ENCODE data around the gene PKD1.

The PKD1 gene

DNA sequence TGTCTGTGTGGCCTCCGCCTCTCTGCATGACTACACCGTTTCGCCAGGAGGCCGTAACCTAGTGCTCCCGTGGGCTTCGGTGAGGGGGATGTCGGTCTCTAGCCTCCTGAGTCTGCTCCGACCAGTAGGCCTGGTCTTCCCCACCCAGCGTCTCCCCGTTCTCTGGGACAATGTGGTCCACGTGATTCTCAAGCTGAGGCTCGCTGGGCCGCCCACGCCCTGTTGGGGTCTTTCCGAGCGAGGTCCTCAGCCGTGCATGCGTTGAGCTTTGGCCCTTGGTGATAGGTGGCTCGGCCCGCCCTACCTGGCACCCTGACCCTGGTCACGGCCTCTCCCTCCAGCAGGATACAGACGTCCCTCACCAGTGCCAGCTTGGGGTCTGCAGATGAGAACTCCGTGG, 57.0 kb downstream of the PKD1 start:
- in situ Hi-C loops (cut with HindIII; ENCODE audit: low sequenced_read_pairs), result no loop called here

- in situ Hi-C loops (cut with HindIII; ENCODE audit: low sequenced_read_pairs), result no loop called here
Measured at GRCh38 chr16:2078096-2078495, 57.6 kb downstream of the PKD1 start.

DNA sequence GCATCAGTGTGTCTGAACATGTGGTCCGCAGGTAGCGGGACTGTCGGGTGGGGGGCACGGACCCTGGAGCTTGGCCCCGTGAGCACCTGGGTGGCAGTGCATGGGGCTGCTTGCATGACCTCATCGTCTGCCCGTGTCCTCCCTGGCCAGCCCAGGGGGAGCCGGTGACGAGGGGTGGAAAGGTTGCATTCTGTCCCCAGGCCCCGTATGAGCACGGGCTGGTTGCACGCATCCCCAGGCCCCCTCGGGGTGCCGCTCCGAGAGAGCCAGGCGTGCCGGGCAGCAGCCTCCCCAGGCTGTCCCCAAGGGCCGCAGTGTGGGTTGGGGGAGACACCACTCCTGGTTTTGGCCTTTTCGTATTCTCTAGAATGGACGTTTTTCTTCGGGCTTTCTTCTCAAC, 58.0 kb downstream of the PKD1 start:
- in situ Hi-C loops (cut with HindIII; ENCODE audit: low sequenced_read_pairs), result no loop called here

DNA sequence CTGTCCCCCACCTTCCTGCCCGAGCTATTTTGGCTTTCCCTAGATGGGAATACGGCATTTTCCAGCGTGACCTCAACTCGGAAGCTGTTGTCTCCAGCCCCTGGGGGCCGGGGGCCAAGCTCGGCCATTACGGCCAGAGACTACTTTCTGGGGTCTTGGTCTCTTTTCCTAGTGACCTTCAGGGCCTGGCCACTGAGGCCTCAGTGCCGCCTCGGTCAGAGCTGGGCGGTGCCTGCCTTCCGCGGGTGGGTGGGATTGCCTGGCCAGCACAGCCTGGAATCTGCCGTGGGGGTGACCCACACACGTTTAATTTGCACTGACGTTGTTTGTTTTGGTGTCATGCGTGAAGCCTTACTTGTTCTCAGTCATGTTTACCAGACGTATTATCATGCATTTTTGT, 58.7 kb downstream of the PKD1 start:
- in situ Hi-C loops (cut with HindIII; ENCODE audit: low sequenced_read_pairs), result no loop called here

- in situ Hi-C loops (cut with HindIII; ENCODE audit: low sequenced_read_pairs), result no loop called here
Measured at GRCh38 chr16:2076072-2076865, 59.4 kb downstream of the PKD1 start.

GRCh38 chr16:2075631-2076030, 60.1 kb downstream of the PKD1 start:
- in situ Hi-C loops (cut with HindIII; ENCODE audit: low sequenced_read_pairs), result no loop called here

DNA sequence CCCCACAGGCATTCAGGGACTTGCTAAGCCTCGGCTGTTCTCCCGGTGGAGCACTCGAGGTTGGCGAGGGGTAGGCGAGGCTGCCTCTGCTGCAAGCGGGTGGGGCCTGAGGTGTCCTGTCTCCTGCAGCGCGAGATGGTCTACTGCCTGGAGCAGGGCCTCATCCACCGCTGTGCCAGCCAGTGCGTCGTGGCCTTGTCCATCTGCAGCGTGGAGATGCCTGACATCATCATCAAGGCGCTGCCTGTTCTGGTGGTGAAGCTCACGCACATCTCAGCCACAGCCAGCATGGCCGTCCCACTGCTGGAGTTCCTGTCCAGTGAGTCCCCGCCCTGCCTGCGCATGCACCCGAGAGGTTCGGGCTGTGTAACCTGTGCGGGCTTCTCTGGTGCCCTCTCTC, 61.6 kb downstream of the PKD1 start:
- in situ Hi-C loops (cut with HindIII; ENCODE audit: low sequenced_read_pairs), result no loop called here

DNA sequence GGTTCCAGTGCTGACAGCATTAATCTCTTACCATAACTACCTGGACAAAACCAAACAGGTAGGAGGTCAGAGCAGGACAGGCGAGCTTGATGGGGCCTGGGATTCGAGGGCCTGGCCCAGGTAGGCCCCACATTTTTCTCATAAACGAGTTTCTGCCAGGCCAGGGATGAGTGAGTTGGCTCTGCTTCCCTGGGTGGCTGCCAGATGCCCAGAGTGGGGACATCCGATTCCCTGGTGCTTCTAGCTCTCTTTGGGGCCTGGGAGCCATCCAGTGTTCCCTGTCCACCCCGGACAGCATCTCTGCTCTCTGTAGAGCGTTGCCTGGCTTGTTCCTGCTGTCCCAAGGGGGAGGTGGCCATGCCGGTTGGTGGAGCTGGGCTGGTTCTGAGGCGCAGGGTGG, 62.8 kb downstream of the PKD1 start:
- in situ Hi-C loops (cut with HindIII; ENCODE audit: low sequenced_read_pairs), result no loop called here

DNA sequence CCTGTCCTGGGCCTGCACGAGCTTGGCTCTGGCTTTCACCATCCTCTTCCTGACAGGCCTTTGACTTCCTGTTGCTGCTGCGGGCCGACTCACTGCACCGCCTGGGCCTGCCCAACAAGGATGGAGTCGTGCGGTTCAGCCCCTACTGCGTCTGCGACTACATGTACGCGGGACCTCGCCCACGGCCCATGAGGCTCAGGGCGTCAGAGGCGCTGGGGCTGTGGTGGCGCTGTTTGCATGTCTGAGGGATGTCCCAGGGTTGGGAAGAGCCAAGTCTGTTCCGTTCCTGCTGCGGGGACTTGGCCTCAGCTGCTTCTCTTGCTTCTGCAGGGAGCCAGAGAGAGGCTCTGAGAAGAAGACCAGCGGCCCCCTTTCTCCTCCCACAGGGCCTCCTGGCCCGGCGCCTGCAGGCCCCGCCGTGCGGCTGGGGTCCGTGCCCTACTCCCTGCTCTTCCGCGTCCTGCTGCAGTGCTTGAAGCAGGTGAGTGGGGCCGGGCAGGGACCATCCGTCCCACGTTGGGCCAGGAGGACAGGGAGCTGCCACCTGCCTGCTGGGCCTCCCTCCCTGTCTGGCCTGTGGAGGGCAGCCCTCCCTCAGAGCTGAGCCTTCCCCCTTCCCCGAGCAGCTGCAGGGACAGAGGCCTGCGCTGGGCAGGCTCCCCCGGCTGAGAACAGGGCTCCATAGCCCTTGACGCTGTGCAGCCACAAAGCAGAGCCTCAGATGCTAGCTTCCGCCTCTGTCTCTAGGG, 64.1 kb downstream of the PKD1 start:
- in situ Hi-C loops (cut with HindIII; ENCODE audit: low sequenced_read_pairs), result no loop called here

- in situ Hi-C loops (cut with HindIII; ENCODE audit: low sequenced_read_pairs), result no loop called here
Measured at GRCh38 chr16:2070576-2071453, 64.9 kb downstream of the PKD1 start.

- in situ Hi-C loops (cut with HindIII; ENCODE audit: low sequenced_read_pairs), result no loop called here
Measured at GRCh38 chr16:2066139-2066538, 69.6 kb downstream of the PKD1 start.

DNA sequence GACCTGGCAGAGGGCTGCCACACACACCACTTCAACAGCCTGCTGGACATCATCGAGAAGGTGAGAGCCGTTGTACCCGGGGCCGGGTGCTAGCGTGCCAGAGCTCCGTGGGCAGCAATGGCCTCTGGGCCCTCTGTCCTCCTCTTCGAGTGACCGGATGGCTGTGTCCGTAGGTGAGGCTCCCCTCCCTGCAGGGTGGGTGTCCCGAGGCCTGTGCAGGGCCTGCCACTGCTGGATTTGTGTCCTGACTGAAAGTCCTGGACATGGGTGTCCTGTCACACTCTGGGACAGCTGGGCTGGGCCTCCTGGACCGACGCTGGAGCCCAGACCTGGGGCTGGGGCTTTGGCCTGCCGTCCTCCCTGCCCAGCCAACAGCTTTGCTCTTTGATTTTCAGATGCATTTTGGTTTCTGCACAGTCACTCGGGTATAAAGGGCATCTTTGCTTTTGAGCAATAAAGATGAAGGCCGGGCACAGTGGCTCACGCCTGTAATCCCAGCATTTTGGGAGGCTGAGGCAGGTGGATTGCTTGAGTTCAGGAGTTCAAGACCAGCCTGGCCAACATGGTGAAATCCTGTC, 71.2 kb downstream of the PKD1 start:
- in situ Hi-C loops (cut with HindIII; ENCODE audit: low sequenced_read_pairs), result no loop called here

DNA sequence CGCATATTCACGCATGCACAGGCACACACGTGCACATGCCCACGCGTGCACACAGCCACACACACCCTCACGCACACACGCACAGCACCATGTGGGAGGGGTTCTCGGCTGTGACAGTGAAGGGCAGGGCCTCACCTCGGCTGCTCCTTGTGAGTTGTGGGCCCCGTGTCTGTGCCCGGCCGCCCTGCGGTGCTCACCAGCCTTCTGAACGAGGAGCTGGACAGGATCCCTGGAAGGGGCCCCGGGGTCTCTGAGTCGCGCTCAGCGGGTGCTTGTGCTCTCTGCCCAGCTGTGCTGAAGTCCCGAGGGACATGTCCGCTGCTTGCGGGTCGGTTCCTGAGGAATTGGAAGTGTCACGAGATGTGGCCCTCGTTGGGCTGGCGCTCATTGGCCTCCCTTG, 71.8 kb downstream of the PKD1 start:
- in situ Hi-C loops (cut with HindIII; ENCODE audit: low sequenced_read_pairs), result no loop called here

GRCh38 chr16:2062801-2063200, 72.9 kb downstream of the PKD1 start:
- in situ Hi-C loops (cut with HindIII; ENCODE audit: low sequenced_read_pairs), result no loop called here

- in situ Hi-C loops (cut with HindIII; ENCODE audit: low sequenced_read_pairs), result no loop called here
Measured at GRCh38 chr16:2061526-2061925, 74.2 kb downstream of the PKD1 start.

- in situ Hi-C loops (cut with HindIII; ENCODE audit: low sequenced_read_pairs), result no loop called here
Measured at GRCh38 chr16:2061023-2061422, 74.7 kb downstream of the PKD1 start.

GRCh38 chr16:2060346-2060745, 75.4 kb downstream of the PKD1 start:
- in situ Hi-C loops (cut with HindIII; ENCODE audit: low sequenced_read_pairs), result no loop called here

DNA sequence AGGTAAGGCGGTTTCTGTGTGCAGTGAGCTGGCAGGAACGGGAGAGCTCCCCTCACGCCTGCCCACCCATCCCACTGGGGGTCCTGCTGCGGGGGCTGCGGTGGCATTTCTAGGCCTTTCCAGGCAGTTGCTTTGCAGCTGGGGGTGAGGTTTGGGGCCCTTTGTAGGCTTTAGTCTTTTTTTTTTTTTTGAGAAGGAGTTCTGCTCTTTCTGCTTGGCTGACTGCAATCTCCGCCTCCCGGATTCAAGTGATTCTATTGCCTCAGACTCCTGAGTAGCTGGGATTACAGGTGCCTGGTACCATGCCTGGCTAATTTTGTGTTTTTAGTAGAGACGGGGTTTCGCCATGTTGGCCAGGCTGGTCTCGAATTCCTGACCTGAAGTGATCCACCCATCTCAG, 76.8 kb downstream of the PKD1 start:
- in situ Hi-C loops (cut with HindIII; ENCODE audit: low sequenced_read_pairs), result no loop called here

DNA sequence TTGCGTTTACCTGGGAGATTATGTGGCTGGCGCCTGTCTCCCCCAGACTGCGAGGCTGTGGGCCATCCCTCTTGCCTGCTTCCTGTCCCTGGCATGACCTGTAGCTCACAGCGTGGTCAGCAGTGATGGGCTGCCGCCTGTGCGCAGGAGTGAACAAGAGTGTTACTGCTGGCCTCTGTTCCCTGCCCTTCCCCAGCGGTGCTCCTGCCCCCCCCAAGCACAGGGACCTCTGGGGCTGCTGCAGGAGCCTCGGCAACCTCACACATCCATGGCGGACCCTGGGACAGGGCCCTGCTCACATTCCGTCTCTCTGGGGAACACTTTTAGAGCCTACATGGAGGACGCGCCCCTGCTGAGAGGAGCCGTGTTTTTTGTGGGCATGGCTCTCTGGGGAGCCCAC, 77.3 kb downstream of the PKD1 start:
- in situ Hi-C loops (cut with HindIII; ENCODE audit: low sequenced_read_pairs), result no loop called here

DNA sequence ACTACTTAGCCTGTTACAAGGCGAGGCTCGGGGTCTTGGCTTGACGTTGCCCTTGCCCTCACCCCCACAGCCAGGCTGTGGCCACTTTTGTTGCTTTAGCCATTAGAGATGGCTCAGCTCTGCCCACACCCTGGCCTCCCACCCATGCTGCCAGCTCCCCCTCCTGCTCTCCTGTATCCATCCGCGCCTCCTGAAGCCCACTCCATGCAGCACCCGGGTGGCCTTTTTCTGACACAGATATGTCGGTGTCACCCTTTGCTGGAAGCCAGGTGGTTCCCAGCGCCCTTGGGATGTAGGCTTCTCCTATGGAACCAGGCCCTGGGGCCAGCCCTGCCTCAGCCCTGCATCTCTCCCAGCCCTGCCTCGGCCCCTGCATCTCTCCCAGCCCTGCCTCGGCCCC, 78.3 kb downstream of the PKD1 start:
- in situ Hi-C loops (cut with HindIII; ENCODE audit: low sequenced_read_pairs), result no loop called here

All from DLD1 (cell line).